Mesendoderm (in vitro differentiated cells): ENCODE measurements around the gene CBY2. TPM values are rescaled to one million over a fixed set of nuclear protein-coding genes. Genes with fewer than 3 reads are reported as not detected.
"Not testable (repeated sequence)": the region's sequence is repeated elsewhere in the genome, so short reads cannot be mapped to it uniquely, and the experiment has no call there.

Source experiments
- DNase-seq: peaks from one replicate; pipeline ENCODE4 v3.0.0; 2013
- H2AK5ac ChIP-seq: 2 replicates; pipeline ENCODE4 v1.6.1; 2013; ENCODE audit warnings: low read length, inconsistent platforms
- H2BK120ac ChIP-seq: 2 replicates; pipeline ENCODE4 v1.6.1; 2013; ENCODE audit warnings: low read depth, mild to moderate bottlenecking, low read length, moderate library complexity, mixed read lengths
- H2BK15ac ChIP-seq: replicated peaks from 2 replicates; pipeline ENCODE4 v1.6.1; 2013; ENCODE audit warnings: low read depth, mild to moderate bottlenecking, moderate library complexity
- H2BK5ac ChIP-seq: 2 replicates; pipeline ENCODE4 v1.6.1; 2013; ENCODE audit warnings: low read length, inconsistent platforms
- H3K18ac ChIP-seq: 2 replicates; pipeline ENCODE4 v1.6.1; 2013; ENCODE audit warnings: mild to moderate bottlenecking, low read length, mixed read lengths
- H3K23ac ChIP-seq: one replicate; pipeline ENCODE4 v1.6.1; 2013; ENCODE audit warnings: low read length
- H3K27ac ChIP-seq: 2 replicates; pipeline ENCODE4 v1.5.1; 2013; ENCODE audit warnings: low read depth, mild to moderate bottlenecking, inconsistent platforms, low read length, moderate library complexity
- H3K27me3 ChIP-seq: 2 replicates; pipeline ENCODE4 v1.6.1; 2013; ENCODE audit warnings: low read length, control low read depth, mild to moderate bottlenecking, inconsistent platforms; ENCODE audit not compliant: insufficient read depth, poor library complexity
- H3K36me3 ChIP-seq: 2 replicates; pipeline ENCODE4 v1.6.1; 2013; ENCODE audit warnings: low read length, inconsistent platforms; ENCODE audit not compliant: control insufficient read depth, insufficient read depth
- H3K4ac ChIP-seq: one replicate; pipeline ENCODE4 v1.6.1; 2013; ENCODE audit warnings: low read depth, mild to moderate bottlenecking, low read length, moderate library complexity
- H3K4me1 ChIP-seq: 2 replicates; pipeline ENCODE4 v1.6.1; 2013; ENCODE audit warnings: low read depth, low read length, inconsistent platforms; ENCODE audit not compliant: control insufficient read depth
- H3K4me2 ChIP-seq: 2 replicates; pipeline ENCODE4 v1.6.1; 2013; ENCODE audit warnings: low read length
- H3K4me3 ChIP-seq: 2 replicates; pipeline ENCODE4 v1.5.1; 2013; ENCODE audit warnings: mild to moderate bottlenecking, low read length
- H3K56ac ChIP-seq: one replicate; pipeline ENCODE4 v1.6.1; 2013; ENCODE audit warnings: low read length
- H3K79me1 ChIP-seq: 2 replicates; pipeline ENCODE4 v1.6.1; 2013; ENCODE audit warnings: low read length, inconsistent platforms
- H3K79me2 ChIP-seq: 2 replicates; pipeline ENCODE4 v1.6.1; 2013; ENCODE audit warnings: mild to moderate bottlenecking, low read length; ENCODE audit not compliant: control insufficient read depth, insufficient read depth
- H3K9ac ChIP-seq: 2 replicates; pipeline ENCODE4 v1.6.1; 2013; ENCODE audit warnings: low read length, inconsistent platforms
- H4K5ac ChIP-seq: one replicate; pipeline ENCODE4 v1.6.1; 2013; ENCODE audit warnings: low read length
- H4K8ac ChIP-seq: one replicate; pipeline ENCODE4 v1.6.1; 2013; ENCODE audit warnings: low read depth, mild to moderate bottlenecking, control low read depth, low read length, moderate library complexity
- WGBS: extraction: QIAGEN DNeasy Blood & Tissue Kit; methylation state at CpG from one replicate; pipeline ENCODE4 v1.1.7; 2013; ENCODE audit warnings: low lambda C conversion rate, missing lambda C conversion rate; ENCODE audit not compliant: insufficient coverage; ENCODE audit errors: extremely low coverage; 5-methylcytosine and 5-hydroxymethylcytosine counted together
- polyA plus RNA-seq, 2 experiments: library from polyadenylated mRNA; stranded (reverse); fragments of 200-250 nt; gene quantifications; one replicate each; pipeline ENCODE4 v1.2.3, GENCODE V29; 2013

The CBY2 gene
- polyA plus RNA-seq (2013, experiment 1 of 2), result not detected
- not detected for polyA plus RNA-seq (2013, experiment 2 of 2)

- no peak within 1 kb of the TSS for H4K8ac ChIP-seq
- H2BK120ac ChIP-seq, result no peak within 1 kb of the TSS
- no peak for DNase-seq
- H3K36me3 ChIP-seq, result no peaks in the 10 kb centered on the region
- H2BK5ac ChIP-seq, result no peak within 1 kb of the TSS
- H3K27me3 ChIP-seq, result no peaks in the 10 kb centered on the region
- WGBS, result no CpG with 5 or more reads among the region's 1 CpG
- H3K4me2 ChIP-seq, result no peak within 1 kb of the TSS
- no peaks in the 10 kb centered on the region for H3K79me2 ChIP-seq
- H3K18ac ChIP-seq, result no peak within 1 kb of the TSS
- no peaks in the 10 kb centered on the region for H3K4me1 ChIP-seq
- H3K56ac ChIP-seq, result no peak within 1 kb of the TSS
- H4K5ac ChIP-seq, result no peak within 1 kb of the TSS
- H3K4ac ChIP-seq, result no peak within 1 kb of the TSS
- H3K9ac ChIP-seq, result no peak within 1 kb of the TSS
- no peak within 1 kb of the TSS for H3K27ac ChIP-seq
- H2BK15ac ChIP-seq, result no peak within 1 kb of the TSS
- no peaks in the 10 kb centered on the region for H3K79me1 ChIP-seq
- H3K23ac ChIP-seq, result no peak within 1 kb of the TSS
- no peak within 1 kb of the TSS for H2AK5ac ChIP-seq
- no peak within 1 kb of the TSS for H3K4me3 ChIP-seq
These were observed at the start of gene CBY2 for GRCh38 chr13:45702088-45702487. Gene CBY2, plus strand, starts transcription at chr13:45702320. Its CDS starts 71 bp downstream, at chr13:45702391.

- H4K5ac ChIP-seq, result no peak overlapping the region
- no peak overlapping the region for H3K23ac ChIP-seq
- no peaks in the 10 kb centered on the region for H3K36me3 ChIP-seq
- H3K79me1 ChIP-seq, result no peaks in the 10 kb centered on the region
- no peak overlapping the region for H2BK15ac ChIP-seq
- H3K56ac ChIP-seq, result no peak overlapping the region
- no peak overlapping the region for H3K9ac ChIP-seq
- DNase-seq, result no peak
- no peak overlapping the region for H3K4me2 ChIP-seq
- H3K18ac ChIP-seq, result no peak overlapping the region
- no peak overlapping the region for H3K4ac ChIP-seq
- no peak overlapping the region for H2BK5ac ChIP-seq
- no peaks in the 10 kb centered on the region for H3K27me3 ChIP-seq
- H3K4me1 ChIP-seq, result no peaks in the 10 kb centered on the region
- no CpG with 5 or more reads among the region's 5 CpGs for WGBS
- no peak overlapping the region for H3K27ac ChIP-seq
- H3K79me2 ChIP-seq, result no peaks in the 10 kb centered on the region
- no peak overlapping the region for H4K8ac ChIP-seq
- no peak overlapping the region for H2BK120ac ChIP-seq
- H3K4me3 ChIP-seq, result no peak overlapping the region
- no peak overlapping the region for H2AK5ac ChIP-seq
These were observed 47.3 kb upstream of the CBY2 start for GRCh38 chr13:45654633-45655349.

- no peak overlapping the region for H2BK15ac ChIP-seq
- H3K9ac ChIP-seq, result no peak overlapping the region
- H3K36me3 ChIP-seq, result no peaks in the 10 kb centered on the region
- no CpG with 5 or more reads among the region's 5 CpGs for WGBS
- no peaks in the 10 kb centered on the region for H3K79me2 ChIP-seq
- H3K4me3 ChIP-seq, result no peak overlapping the region
- no peak overlapping the region for H4K5ac ChIP-seq
- H4K8ac ChIP-seq, result no peak overlapping the region
- no peaks in the 10 kb centered on the region for H3K27me3 ChIP-seq
- no peaks in the 10 kb centered on the region for H3K79me1 ChIP-seq
- DNase-seq, result no peak
- H3K4me1 ChIP-seq, result no peaks in the 10 kb centered on the region
- no peak overlapping the region for H2BK120ac ChIP-seq
- H3K56ac ChIP-seq, result no peak overlapping the region
- no peak overlapping the region for H3K27ac ChIP-seq
- H3K4me2 ChIP-seq, result no peak overlapping the region
- H3K4ac ChIP-seq, result no peak overlapping the region
- H3K18ac ChIP-seq, result no peak overlapping the region
- no peak overlapping the region for H2AK5ac ChIP-seq
- H2BK5ac ChIP-seq, result no peak overlapping the region
- no peak overlapping the region for H3K23ac ChIP-seq
These were observed 43.4 kb upstream of the CBY2 start for GRCh38 chr13:45658586-45659235.

DNA sequence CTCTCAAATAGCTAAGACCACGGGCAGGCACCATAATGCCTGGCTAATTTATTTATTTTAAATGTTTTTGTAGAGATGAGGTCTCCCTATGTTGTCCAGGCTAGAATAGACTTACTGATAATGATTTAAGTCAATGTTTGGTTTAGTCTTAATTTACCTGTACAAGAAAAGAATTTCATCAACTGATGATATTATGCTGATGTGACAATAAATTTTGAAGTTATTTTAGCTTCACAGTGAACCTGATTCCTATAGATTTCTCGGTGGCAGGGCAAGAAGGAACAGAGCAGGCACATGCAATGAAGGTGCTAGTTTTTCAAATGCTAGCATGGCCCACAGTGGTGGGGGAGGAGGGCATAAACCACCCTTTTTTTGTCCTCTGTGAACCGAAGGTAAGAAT, 42.6 kb upstream of the CBY2 start:
- no peaks in the 10 kb centered on the region for H3K27me3 ChIP-seq
- H2BK120ac ChIP-seq, result no peak overlapping the region
- no peak overlapping the region for H3K4me2 ChIP-seq
- H4K8ac ChIP-seq, result no peak overlapping the region
- H4K5ac ChIP-seq, result no peak overlapping the region
- no peak for DNase-seq
- no peaks in the 10 kb centered on the region for H3K79me1 ChIP-seq
- no peak overlapping the region for H2AK5ac ChIP-seq
- no peak overlapping the region for H3K56ac ChIP-seq
- no peak overlapping the region for H3K4ac ChIP-seq
- no peaks in the 10 kb centered on the region for H3K79me2 ChIP-seq
- H3K4me1 ChIP-seq, result no peaks in the 10 kb centered on the region
- no CpG with 5 or more reads among the region's 3 CpGs for WGBS
- no peak overlapping the region for H3K9ac ChIP-seq
- no peak overlapping the region for H3K18ac ChIP-seq
- no peak overlapping the region for H3K23ac ChIP-seq
- no peaks in the 10 kb centered on the region for H3K36me3 ChIP-seq
- H2BK15ac ChIP-seq, result no peak overlapping the region
- H2BK5ac ChIP-seq, result no peak overlapping the region
- H3K27ac ChIP-seq, result no peak overlapping the region
- no peak overlapping the region for H3K4me3 ChIP-seq

DNA sequence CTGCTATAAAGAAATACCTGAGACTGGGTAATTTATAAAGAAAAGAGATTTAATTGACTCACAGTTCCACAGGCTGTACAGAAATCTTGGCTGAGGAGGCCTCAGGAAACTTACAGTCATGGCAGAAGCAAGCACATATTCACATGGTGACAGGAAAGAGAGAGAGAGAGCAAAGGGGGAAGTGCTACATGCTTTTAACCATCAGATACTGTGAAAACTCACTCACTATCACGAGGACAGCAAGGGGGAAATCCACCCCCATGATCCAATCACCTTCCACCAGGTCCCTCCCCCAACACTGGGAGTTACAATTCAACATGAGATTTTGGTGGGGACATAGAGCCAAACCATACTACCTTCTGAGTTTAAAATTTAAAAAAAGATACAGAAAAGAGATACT, 41.7 kb upstream of the CBY2 start:
- H2BK15ac ChIP-seq, H3K23ac ChIP-seq, H3K56ac ChIP-seq, H3K36me3 ChIP-seq, H3K4me1 ChIP-seq, H3K4me2 ChIP-seq, H3K27ac ChIP-seq, H2AK5ac ChIP-seq, H4K8ac ChIP-seq, H3K4me3 ChIP-seq, DNase-seq, H3K79me2 ChIP-seq, H3K18ac ChIP-seq, H2BK5ac ChIP-seq, H3K27me3 ChIP-seq, H2BK120ac ChIP-seq, H4K5ac ChIP-seq, H3K9ac ChIP-seq, H3K4ac ChIP-seq, H3K79me1 ChIP-seq: not testable (repeated sequence)
- no CpG with 5 or more reads among the region's 1 CpG for WGBS
